Smooth muscle cell (in vitro differentiated cells): Measurements from ENCODE around the gene CNPY1. TPM values are rescaled to one million over a fixed set of nuclear protein-coding genes. Genes with fewer than 3 reads are reported as not detected.
"Not testable (repeated sequence)": the region's sequence is repeated elsewhere in the genome, so short reads cannot be mapped to it uniquely, and the experiment has no call there.

Experiments used
- DNase-seq: peaks from one replicate; lab custom pipeline; 2025; ENCODE audit not compliant: unreplicated experiment; lab: John Stamatoyannopoulos, UW
- H2AFZ ChIP-seq: fragments of 200-600 bp; sonication (generic); 2 replicates; pipeline ENCODE4 v1.6.0; 2016; ENCODE audit warnings: antibody characterized with exemption, low read depth, mild to moderate bottlenecking
- H3F3A ChIP-seq: fragments of 200-600 bp; sonication (generic); 2 replicates; pipeline ENCODE4 v1.6.0; 2017; ENCODE audit warnings: antibody characterized with exemption, low read depth
- H3K27ac ChIP-seq: fragments of 200-600 bp; sonication (generic); 2 replicates; pipeline ENCODE4 v1.5.1; 2016; ENCODE audit warnings: low read depth, mild to moderate bottlenecking
- H3K27me3 ChIP-seq: fragments of 200-600 bp; sonication (generic); 2 replicates; pipeline ENCODE4 v1.6.1; 2016; ENCODE audit warnings: low read depth, mild to moderate bottlenecking
- H3K36me3 ChIP-seq: fragments of 200-600 bp; sonication (generic); 2 replicates; pipeline ENCODE4 v1.5.1; 2016; ENCODE audit warnings: low read depth
- H3K4me1 ChIP-seq: fragments of 200-600 bp; sonication (generic); 2 replicates; pipeline ENCODE4 v1.5.1; 2016; ENCODE audit warnings: low read depth
- H3K4me2 ChIP-seq: fragments of 200-600 bp; sonication (generic); 2 replicates; pipeline ENCODE4 v1.6.0; 2016; ENCODE audit warnings: mild to moderate bottlenecking
- H3K4me3 ChIP-seq: fragments of 200-600 bp; sonication (generic); 2 replicates; pipeline ENCODE4 v1.5.1; 2016; ENCODE audit warnings: mild to moderate bottlenecking
- H3K79me2 ChIP-seq: fragments of 200-600 bp; sonication (generic); 2 replicates; pipeline ENCODE4 v1.6.0; 2016; ENCODE audit warnings: low read depth, mild to moderate bottlenecking
- H3K9ac ChIP-seq: fragments of 200-600 bp; sonication (generic); 2 replicates; pipeline ENCODE4 v1.6.0; 2016; ENCODE audit warnings: low read depth
- H3K9me3 ChIP-seq: fragments of 200-600 bp; sonication (generic); replicated peaks from 2 replicates; pipeline ENCODE4 v1.5.1; 2016; ENCODE audit warnings: low read depth
- H4K20me1 ChIP-seq: fragments of 200-600 bp; sonication (generic); 2 replicates; pipeline ENCODE4 v1.6.0; 2016; ENCODE audit warnings: low read depth
- whole genome bisulfite sequencing: methylation state at CpG from one replicate; pipeline ENCODE4 v1.1.7; 2016; ENCODE audit warnings: low lambda C conversion rate; 5-methylcytosine and 5-hydroxymethylcytosine counted together
- polyA plus RNA-seq: library from polyadenylated mRNA; unstranded; fragments of >200 nt; fragmentation: Nextera tagmentation; extraction: Ambion mirVana; gene quantifications from 2 replicates; pipeline ENCODE4 v1.2.1, GENCODE V29; 2016
- total RNA-seq: library from RNA; depleted of rRNA; stranded (reverse); fragments of >200 nt; gene quantifications from 2 replicates; pipeline ENCODE4 v1.2.3, GENCODE V29; 2014
- TF ChIP-seq, protein P1 (sequence below): fragments of 200-600 bp; sonication (generic); IDR thresholded peaks from 2 replicates; pipeline ENCODE4 v1.5.1; 2017; ENCODE audit warnings: borderline replicate concordance, mild to moderate bottlenecking, antibody characterized with exemption; ENCODE audit not compliant: insufficient read depth, poor library complexity, severe bottlenecking

Gene CNPY1
- total and polyA plus RNA-seq, 2 experiments from 2014 or later = 1.0 TPM; not detected in 1

DNA sequence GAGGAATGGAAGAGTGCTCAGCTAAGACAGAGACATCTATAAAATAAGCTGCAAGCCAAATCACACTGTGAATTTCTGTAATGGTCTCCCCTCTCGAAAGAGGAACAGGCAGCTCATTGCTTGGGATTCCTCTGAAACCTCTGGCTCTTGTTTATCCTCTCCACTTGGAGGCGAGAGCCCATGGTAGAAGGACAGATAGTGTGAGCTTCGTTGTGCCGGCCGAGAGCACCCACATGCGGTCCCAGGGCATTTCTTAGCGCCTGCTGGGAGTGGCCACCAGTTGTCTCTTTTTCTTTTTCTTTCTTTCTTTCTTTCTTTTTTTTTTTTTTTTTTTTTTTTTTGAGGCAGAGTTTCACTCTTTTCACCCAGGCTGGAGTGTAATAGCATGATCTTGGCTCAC, 26.2 kb downstream of the CNPY1 start:
- Histone ChIP-seq H3K27ac (no peak overlapping the region), H3K36me3 (no peaks in the 10 kb centered on the region), H3F3A (no peaks in the 10 kb centered on the region), H3K27me3 (peaks cover 75% of the 10 kb centered on the region), H3K9me3 (no peaks in the 10 kb centered on the region), H4K20me1 (no peaks in the 10 kb centered on the region), H3K9ac (no peak overlapping the region), H3K4me1 (no peaks in the 10 kb centered on the region), H3K4me3 (no peak overlapping the region), H3K4me2 (no peak overlapping the region), H3K79me2 (no peaks in the 10 kb centered on the region), H2AFZ (no peak overlapping the region)
- TF ChIP-seq, protein P1, sequence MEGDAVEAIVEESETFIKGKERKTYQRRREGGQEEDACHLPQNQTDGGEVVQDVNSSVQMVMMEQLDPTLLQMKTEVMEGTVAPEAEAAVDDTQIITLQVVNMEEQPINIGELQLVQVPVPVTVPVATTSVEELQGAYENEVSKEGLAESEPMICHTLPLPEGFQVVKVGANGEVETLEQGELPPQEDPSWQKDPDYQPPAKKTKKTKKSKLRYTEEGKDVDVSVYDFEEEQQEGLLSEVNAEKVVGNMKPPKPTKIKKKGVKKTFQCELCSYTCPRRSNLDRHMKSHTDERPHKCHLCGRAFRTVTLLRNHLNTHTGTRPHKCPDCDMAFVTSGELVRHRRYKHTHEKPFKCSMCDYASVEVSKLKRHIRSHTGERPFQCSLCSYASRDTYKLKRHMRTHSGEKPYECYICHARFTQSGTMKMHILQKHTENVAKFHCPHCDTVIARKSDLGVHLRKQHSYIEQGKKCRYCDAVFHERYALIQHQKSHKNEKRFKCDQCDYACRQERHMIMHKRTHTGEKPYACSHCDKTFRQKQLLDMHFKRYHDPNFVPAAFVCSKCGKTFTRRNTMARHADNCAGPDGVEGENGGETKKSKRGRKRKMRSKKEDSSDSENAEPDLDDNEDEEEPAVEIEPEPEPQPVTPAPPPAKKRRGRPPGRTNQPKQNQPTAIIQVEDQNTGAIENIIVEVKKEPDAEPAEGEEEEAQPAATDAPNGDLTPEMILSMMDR = no peak
- 70% methylated on average over 7 of the region's 7 CpGs for WGBS
- no peak for DNase-seq

GRCh38 chr7:155519358-155519757, 27.0 kb downstream of the CNPY1 start:
- not testable (repeated sequence) for H4K20me1 ChIP-seq, H3K9me3 ChIP-seq, DNase-seq, H3K4me1 ChIP-seq, H3K36me3 ChIP-seq, H3K4me3 ChIP-seq, H3F3A ChIP-seq, H3K4me2 ChIP-seq, H3K9ac ChIP-seq, H3K27ac ChIP-seq, H2AFZ ChIP-seq, H3K79me2 ChIP-seq
- 95% methylated on average over 3 of the region's 3 CpGs for WGBS
- H3K27me3 ChIP-seq = peaks cover 78% of the 10 kb centered on the region

DNA sequence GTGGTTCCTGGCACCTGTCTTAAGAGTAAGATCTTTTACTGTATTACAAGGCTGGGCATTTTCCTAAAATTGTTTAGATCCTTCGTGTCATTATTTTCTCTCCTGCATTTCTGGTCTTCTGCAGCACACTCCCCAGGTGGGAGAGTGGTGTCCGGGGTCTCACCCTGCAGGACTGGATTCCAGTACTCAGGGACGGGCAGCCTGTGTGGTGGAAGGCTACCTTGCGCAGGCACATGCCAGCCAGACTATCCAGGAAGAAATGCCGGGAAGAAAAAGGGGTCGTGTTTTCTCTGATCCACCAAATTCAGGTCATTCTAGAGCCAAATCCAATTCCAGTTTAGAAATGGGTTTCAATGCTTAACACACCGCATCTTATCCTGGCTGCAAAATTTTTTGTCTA, 27.7 kb downstream of the CNPY1 start:
- 85% methylated on average over 7 of the region's 7 CpGs for WGBS
- H3K9me3 ChIP-seq = no peaks in the 10 kb centered on the region
- TF ChIP-seq, protein P1 = no peak
- H2AFZ ChIP-seq = no peak overlapping the region
- no peaks in the 10 kb centered on the region for H3K4me1 ChIP-seq
- H3K27ac ChIP-seq = no peak overlapping the region
- no peak overlapping the region for H3K4me3 ChIP-seq
- no peak overlapping the region for H3K4me2 ChIP-seq
- no peaks in the 10 kb centered on the region for H4K20me1 ChIP-seq
- no peaks in the 10 kb centered on the region for H3F3A ChIP-seq
- H3K27me3 ChIP-seq = peaks cover 85% of the 10 kb centered on the region
- H3K79me2 ChIP-seq = no peaks in the 10 kb centered on the region
- DNase-seq = no peak
- H3K9ac ChIP-seq = no peak overlapping the region
- no peaks in the 10 kb centered on the region for H3K36me3 ChIP-seq

GRCh38 chr7:155517969-155518368, 28.4 kb downstream of the CNPY1 start:
- no peaks in the 10 kb centered on the region for H3K9me3 ChIP-seq
- H3K79me2 ChIP-seq = no peaks in the 10 kb centered on the region
- no peaks in the 10 kb centered on the region for H3K4me1 ChIP-seq
- no peak overlapping the region for H3K4me2 ChIP-seq
- no peaks in the 10 kb centered on the region for H3F3A ChIP-seq
- H3K27me3 ChIP-seq = peaks cover 89% of the 10 kb centered on the region
- no peak overlapping the region for H3K27ac ChIP-seq
- H2AFZ ChIP-seq = no peak overlapping the region
- H3K4me3 ChIP-seq = no peak overlapping the region
- H3K9ac ChIP-seq = no peak overlapping the region
- 87% methylated on average over 5 of the region's 5 CpGs for WGBS
- no peak for DNase-seq
- TF ChIP-seq, protein P1 = no peak
- no peaks in the 10 kb centered on the region for H3K36me3 ChIP-seq
- H4K20me1 ChIP-seq = no peaks in the 10 kb centered on the region
